KBM-7 (cell line): ENCODE measurements around the gene TEAD1.

Experiments
- DNase-seq: peaks from one replicate; pipeline ENCODE4 v3.0.0-alpha.2; 2015
- in situ Hi-C: fragments of 300-500 bp; cut with MboI; formaldehyde crosslinking; loops from 2 replicates; pipeline ENCODE4 v1.14.3; 2020; ENCODE audit warnings: low sequenced_read_pairs, low pct_unique_long_range_greater_than_20kb, mixed read lengths

Gene TEAD1

GRCh38 chr11:12794576-12795230 is 120.5 kb downstream of the TEAD1 start:
- in situ Hi-C loops = no loop called here
- no peak for DNase-seq

DNA sequence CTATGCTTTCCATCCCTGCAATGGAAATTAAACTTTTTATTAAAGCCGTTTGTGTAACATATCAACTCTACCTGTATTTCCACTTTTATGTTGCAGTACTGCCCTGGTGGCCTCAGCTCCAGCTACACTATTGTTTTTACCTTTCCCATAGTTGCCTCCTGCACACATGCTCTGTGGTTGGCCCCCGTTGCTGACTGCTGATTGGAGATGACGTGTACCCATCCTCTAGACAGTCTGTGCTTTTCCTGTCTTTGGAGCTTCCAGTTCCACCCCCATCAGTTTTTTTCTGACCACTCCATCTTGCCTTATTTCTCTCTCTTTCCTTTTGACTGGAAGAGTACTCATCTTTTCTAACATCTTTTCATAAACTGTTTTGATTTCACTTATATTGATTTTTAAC is 123.8 kb downstream of the TEAD1 start:
- in situ Hi-C loops = no loop called here
- no peak for DNase-seq

DNA sequence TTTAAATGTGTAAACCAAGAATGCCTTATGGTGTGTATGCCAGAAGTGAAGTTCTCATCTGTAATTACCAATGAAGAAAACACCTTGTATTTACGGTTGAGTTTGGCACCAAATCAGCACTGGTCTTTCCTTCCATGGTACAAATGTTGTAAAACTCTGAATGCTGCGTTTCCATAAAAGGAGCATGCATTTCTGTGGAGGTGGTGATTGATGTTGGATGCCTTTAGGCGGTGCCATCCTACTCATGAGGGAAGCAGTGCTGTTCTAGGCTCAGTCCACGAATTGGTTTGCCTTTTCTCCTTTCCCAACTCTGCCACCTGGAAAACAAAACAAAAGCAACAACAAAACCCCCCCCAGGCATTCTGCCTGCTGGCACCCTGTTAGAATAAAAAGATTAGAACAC is 124.4 kb downstream of the TEAD1 start:
- no peak for DNase-seq
- in situ Hi-C loops = no loop called here

DNA sequence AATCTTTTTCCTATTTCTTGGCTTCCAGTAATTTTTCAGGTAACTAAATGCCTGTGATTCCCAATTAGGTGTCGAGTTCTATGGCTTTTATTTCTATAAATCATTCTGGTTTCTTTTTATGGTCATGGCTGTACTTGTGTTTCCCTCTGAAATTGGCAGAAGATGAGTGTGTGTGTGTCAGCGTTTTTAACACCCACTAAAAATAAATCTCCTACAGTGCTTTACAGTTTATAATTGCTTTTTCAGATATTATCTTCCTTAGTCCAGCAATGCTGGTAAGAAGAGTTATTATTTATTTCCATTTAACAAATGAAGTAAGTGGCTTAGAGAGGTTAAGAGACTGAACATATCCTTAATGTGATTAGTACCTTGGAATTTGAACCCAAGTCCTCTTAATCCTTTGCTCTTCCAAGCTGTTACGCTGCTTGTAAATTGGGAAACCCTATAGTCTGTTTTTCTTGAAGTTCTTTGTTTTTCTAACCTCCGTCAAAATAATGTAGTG is 125.2 kb downstream of the TEAD1 start:
- in situ Hi-C loops = no loop called here
- no peak for DNase-seq

DNA sequence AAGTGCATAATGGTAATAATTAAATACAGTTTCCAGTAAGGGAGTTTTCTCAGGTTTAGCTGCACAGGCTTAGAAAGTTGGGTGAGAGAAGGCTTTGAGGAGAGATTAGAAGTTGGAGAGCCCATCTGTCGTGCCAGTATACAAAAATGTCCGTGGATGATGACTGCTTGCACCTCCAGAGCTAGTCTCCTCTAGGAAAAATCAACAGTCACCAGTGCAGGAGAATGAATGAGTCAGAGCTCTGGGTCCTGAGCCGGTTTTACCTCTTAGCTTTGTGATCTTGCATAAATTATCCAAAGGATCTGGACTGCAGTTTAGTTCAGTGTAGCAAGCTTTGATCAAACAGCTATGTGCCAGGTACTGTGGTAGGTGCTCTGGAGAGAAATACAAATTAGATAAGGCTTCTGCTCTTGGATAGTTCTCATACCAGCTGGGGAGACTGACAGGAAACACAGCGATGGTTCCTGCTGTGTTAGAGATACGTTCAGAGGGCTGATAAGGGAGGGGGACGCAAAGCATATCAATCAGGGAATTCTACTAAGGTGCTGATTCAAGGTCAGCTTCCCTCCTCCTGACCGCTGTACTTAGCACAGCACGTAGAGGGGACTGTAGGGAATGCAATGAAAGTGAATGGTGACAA is 125.9 kb downstream of the TEAD1 start:
- in situ Hi-C loops = no loop called here
- DNase-seq = no peak

DNA sequence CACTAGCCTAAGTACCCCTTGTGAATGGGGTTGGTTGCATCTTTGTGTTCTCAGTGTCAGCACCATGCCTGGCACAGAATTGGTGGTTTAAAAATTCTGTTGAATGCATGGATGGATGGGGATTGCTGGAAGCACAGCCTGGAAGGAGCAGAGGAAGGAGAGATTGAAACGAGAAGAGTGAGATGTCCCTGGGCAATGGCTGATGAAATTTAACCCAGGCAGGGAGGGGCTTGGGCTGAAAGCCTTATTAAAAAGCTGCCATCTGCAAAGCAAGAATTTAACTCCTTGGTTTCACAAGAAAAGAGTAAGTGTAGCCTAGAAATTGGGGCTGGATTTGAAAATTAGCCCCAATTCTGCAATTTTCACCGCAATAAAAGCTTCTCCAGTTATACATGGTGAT is 126.7 kb downstream of the TEAD1 start:
- in situ Hi-C loops = no loop called here
- DNase-seq = no peak

DNA sequence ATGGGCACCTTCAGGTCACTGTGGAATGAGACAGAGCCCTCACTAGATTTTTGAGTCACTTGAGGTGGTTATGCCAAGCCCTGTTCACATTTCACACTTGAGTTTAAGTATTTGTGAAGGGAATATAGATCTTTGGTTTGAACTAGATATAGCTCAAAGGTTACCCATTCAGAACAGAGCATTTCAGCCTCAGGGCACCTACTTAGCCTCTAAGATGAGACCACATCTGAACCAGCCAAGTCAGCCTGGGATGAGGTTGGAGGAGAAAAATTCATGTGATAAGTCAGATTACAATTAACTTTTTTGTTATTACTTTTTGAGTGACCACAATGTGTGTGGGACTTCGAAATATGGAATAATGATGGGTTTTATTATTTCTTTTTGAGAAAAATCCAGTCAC is 127.8 kb downstream of the TEAD1 start:
- in situ Hi-C loops = no loop called here
- DNase-seq = no peak

DNA sequence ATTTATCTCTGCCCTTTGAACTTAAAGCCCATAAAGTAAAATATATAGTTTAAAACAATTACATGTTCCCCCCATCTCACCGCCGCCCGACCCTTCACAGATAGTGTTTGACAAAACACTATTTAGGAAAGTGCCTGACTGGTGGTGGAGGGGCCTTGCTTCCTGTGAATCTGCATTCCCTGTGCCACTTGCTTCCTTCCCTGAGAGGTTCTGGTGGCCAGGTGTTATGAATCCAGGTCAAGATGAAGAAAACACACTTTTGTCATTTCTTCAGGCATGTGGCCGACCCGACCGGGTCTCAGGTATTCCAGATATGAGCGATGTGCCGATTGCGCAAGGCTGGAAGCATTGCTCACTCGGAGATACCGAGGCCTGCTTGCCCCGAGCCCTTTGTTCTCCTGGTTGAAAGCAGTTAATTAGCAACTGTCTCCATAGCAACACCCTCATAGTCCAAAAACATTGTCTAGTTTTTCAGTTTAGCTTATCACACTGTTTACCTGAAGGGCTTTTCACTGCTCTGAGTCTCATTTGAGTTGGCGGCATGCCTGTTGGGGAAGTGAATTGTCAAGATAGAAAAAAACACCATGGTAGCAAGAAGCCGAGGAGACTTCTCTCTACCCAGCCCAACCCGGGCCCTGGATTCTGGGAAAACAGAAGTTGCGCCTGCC is 128.3 kb downstream of the TEAD1 start:
- no peak for DNase-seq
- in situ Hi-C loops = no loop called here

DNA sequence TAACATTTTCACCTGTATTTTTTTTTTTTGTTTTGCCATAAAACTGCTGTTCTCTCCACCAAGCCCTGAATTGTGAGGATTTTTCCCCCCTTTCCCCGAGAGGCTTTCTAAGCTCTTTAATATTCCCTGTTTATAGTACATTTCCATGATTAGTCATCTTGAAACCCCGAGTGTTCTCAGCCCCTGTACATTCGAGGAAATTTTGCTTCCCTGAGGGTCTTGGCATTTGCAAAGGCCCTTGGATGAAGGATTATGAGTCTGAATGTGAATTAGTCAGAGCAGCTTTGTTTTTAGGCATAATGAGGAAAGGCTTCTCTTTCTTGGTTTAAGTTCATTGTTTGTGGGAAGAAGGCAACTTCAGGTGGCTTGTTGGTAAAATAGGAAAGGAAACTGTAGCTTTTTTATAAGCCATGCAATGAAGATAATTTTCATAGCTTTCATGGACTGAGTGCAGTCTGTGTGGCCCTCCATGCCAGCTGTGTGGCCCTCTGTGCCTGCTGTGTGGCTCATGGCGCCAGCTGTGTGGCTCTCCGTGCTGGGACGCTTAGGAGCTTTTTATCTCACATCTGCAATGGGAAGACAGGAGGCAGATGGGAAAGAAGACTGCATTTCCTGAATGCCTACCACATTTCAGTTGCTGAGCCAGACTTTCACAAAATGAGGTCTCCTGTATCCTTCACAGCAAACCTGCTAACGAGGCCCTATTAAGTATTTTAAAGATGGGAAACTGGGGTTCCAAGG is 129.0 kb downstream of the TEAD1 start:
- in situ Hi-C loops = no loop called here
- no peak for DNase-seq

DNA sequence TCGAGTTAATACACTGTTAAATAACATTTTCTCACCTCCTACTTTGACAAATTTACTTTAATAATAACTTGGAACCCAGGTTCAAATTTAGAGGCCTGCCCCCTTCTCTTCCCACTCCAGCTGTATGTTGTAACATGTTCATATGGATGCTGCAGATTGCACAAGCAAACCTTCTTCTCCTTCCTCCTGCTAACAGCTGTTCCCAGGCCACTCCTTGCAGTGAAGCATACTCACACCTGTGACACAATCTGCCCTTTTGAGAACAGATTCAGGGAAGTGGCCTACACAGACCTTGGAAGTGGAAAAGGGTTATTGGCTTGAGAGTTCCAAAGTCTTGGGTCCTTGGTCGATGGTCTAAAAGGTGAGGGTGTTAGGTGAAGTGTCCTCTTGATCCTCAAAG is 131.9 kb downstream of the TEAD1 start:
- DNase-seq = no peak
- in situ Hi-C loops = no loop called here

- in situ Hi-C loops = no loop called here
- DNase-seq = no peak
Observed at GRCh38 chr11:12807621-12808020, 133.4 kb downstream of the TEAD1 start.

DNA sequence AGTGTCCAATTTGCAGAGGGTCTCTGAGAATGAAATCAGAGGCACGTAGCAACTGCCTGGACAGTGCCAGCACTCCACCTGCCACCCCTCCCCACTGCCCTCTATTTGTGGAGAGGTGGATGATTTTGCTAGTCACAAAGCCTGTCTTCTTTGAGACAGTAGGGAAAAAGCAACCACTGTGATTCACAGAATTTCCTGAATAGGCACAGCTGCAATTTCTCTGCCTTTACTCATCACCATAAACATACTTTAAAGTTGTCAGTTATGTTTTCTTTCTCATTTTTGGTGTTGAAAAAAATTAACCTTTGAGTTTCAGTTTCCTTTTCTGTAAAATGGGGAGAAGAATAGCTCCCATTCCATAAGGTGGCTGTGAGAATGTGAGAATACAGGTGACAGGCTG is 134.3 kb downstream of the TEAD1 start:
- in situ Hi-C loops = no loop called here
- DNase-seq = no peak

GRCh38 chr11:12809364-12809763 is 135.1 kb downstream of the TEAD1 start:
- in situ Hi-C loops = no loop called here

DNA sequence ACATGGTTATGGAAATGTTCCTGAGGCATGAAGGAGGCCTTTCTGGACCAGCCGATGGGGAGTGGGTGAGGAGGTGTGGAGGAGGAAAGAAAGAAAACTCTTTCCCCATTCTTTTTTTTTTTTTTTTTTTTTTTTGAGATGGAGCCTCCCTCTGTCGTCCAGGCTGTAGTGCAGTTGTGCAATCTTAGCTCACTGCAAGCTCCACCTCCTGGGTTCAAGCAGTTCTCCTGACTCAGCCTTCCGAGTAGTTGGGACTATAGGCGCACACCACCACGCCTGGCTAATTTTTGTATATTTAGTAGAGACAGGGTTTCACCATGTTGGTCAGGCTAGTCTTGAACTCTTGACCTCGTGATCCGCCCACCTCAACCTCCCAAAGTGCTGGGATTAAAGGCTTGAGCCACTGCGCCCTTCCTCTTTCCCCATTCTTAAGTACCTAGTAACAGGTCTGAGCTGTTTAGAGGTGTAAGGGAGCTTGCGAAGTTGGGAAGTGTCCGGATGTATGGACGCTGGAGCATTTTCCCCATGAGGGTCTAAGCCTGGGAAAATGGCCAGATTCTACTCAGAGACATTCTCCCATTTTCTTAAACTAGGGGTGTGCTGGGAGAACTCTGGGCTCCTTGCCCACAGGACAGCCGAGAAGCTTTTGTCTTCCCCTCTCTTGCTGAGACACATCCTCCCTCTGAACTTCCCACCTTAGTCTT is 135.8 kb downstream of the TEAD1 start:
- in situ Hi-C loops = no loop called here
- no peak for DNase-seq

More at GRCh38 chr11:12809364-12809763, 135.1 kb downstream of the TEAD1 start:
- no peak for DNase-seq

DNA sequence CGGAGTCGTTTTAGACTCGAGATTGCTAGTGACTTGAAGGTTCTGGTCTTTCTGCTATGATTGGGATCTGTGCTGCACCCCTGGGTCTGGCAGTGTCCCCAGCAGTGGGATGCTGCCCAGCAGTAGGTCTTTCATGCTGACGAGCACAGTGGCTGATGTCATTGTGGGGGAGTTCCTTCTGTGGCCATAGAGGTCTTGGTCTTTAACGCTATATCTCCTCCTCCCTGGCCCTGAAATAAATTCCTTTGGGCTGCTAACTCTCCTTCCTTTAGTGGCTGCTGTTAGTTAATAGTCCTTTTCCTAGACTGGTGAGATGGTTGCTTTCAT is 136.3 kb downstream of the TEAD1 start:
- in situ Hi-C loops = no loop called here
- DNase-seq = no peak

GRCh38 chr11:12811861-12812260 is 137.6 kb downstream of the TEAD1 start:
- in situ Hi-C loops = no loop called here
- no peak for DNase-seq

DNA sequence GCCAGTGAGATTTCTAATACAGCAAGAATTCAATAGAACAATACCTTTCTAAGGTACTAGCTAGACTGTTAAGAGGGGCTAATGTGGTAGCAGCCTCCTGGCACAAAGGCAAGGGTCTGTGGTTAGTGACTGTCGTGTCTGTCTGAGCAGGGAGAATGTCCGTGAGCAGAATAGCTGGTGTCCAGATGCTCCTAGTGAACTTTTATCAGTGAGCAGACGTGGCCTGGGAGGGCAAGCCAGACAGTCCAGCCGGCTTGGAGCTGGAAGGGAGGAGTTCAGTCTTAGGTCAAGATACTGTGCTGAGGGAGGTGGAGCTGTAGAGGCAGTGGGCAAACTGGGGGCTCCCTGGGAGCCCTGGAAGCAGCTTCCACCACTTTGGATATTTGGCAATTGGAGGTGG is 138.6 kb downstream of the TEAD1 start:
- in situ Hi-C loops = no loop called here

GRCh38 chr11:12813371-12814225 is 139.4 kb downstream of the TEAD1 start:
- DNase-seq = no peak
- in situ Hi-C loops = no loop called here

More for the DNA sequence above, 138.6 kb downstream of the TEAD1 start:
- DNase-seq = no peak

DNA sequence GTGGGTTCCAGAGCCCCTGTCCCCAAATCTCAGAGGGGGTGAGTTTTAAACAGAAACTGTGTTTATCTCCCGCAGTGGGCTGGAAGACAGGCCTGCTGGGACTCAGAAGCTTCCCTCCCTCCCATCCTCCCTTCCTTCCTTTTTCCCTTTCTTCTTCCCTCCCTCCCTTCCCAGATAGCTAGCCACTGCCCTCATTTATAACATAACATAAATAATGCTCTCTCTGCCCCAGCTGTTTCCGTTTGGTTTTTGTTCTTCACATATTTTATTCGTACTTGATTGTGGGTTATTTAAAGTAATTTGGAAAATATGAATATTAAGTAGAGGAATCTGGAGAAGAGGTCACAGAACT is 140.9 kb downstream of the TEAD1 start:
- DNase-seq = no peak
- in situ Hi-C loops = no loop called here
